IMR-90 (cell line): Measurements from ENCODE around the gene PALLD. TPM values are rescaled to one million over a fixed set of nuclear protein-coding genes. Genes with fewer than 3 reads are reported as not detected.

ENCODE experiments used
- ATAC-seq: fragments of 200-7000 bp; cut with Tn5 transposase; 2 replicates; pipeline ENCODE4 v1.9.1; 2020; ENCODE audit warnings: low read depth, mild to moderate bottlenecking, moderate library complexity
- BruUV-seq: library from RNA; stranded (reverse); fragments of 400-500 nt; replicated peaks from 2 replicates; lab custom pipeline; 2021; lab: Mats Ljungman, UMichigan
- CTCF ChIA-PET: fragments of 300-600 bp; formaldehyde crosslinking; extraction: SDS; loops from one replicate; lab custom pipeline; 2021; ENCODE audit warnings: antibody characterized with exemption; lab: Yijun Ruan, JAX
- POLR2A ChIA-PET: fragments of 300-600 bp; sonication (Branson Sonifier 250); formaldehyde crosslinking; loops from one replicate; lab custom pipeline; 2022; ENCODE audit warnings: antibody characterized with exemption; ENCODE audit not compliant: unreplicated experiment; lab: Charles Lee
- DNase-seq: peaks from one replicate; pipeline ENCODE4 v3.0.0; 2013
- H2AFZ ChIP-seq: replicated peaks from 2 replicates; pipeline ENCODE3; 2013; ENCODE audit warnings: low read length, mild to moderate bottlenecking; ENCODE audit not compliant: poor library complexity
- H2AK5ac ChIP-seq: 2 replicates; pipeline ENCODE4 v1.6.1; 2013; ENCODE audit warnings: low read depth, low read length, inconsistent platforms
- H2AK9ac ChIP-seq: replicated peaks from 2 replicates; pipeline ENCODE3; 2013; ENCODE audit warnings: mild to moderate bottlenecking, low read depth, low read length, moderate library complexity; ENCODE audit not compliant: poor library complexity
- H2BK120ac ChIP-seq: 2 replicates; pipeline ENCODE4 v1.6.1; 2013; ENCODE audit warnings: low read depth, low read length, inconsistent platforms
- H2BK15ac ChIP-seq: 3 replicates; pipeline ENCODE4 v1.6.1; 2013; ENCODE audit warnings: low read depth, low read length, inconsistent platforms
- H2BK20ac ChIP-seq: 2 replicates; pipeline ENCODE4 v1.6.1; 2013; ENCODE audit warnings: low read depth, mild to moderate bottlenecking, inconsistent platforms, low read length, moderate library complexity
- H2BK5ac ChIP-seq: 2 replicates; pipeline ENCODE4 v1.6.1; 2013; ENCODE audit warnings: mild to moderate bottlenecking, low read depth, low read length, inconsistent platforms; ENCODE audit not compliant: poor library complexity, severe bottlenecking
- H3K14ac ChIP-seq: replicated peaks from 2 replicates; pipeline ENCODE4 v1.6.1; 2013; ENCODE audit warnings: low read depth, low read length, inconsistent platforms
- H3K18ac ChIP-seq: 2 replicates; pipeline ENCODE4 v1.6.1; 2013; ENCODE audit warnings: low read depth, low read length, control low read depth
- H3K23ac ChIP-seq: 2 replicates; pipeline ENCODE4 v1.6.1; 2013; ENCODE audit warnings: low read depth, low read length, inconsistent platforms
- H3K27ac ChIP-seq: 2 replicates; pipeline ENCODE4 v1.5.1; 2013; ENCODE audit warnings: mild to moderate bottlenecking, control low read depth, low read length; ENCODE audit not compliant: insufficient read depth
- H3K27me3 ChIP-seq: 2 replicates; pipeline ENCODE4 v1.6.1; 2013; ENCODE audit warnings: low read length; ENCODE audit not compliant: control insufficient read depth, insufficient read depth
- H3K36me3 ChIP-seq: 2 replicates; pipeline ENCODE4 v1.6.1; 2013; ENCODE audit warnings: low read length, mixed read lengths; ENCODE audit not compliant: control insufficient read depth, insufficient read depth
- H3K4ac ChIP-seq: 2 replicates; pipeline ENCODE4 v1.6.1; 2013; ENCODE audit warnings: low read depth, low read length, inconsistent platforms
- H3K4me1 ChIP-seq: 2 replicates; pipeline ENCODE4 v1.6.1; 2013; ENCODE audit warnings: low read length, mixed read lengths; ENCODE audit not compliant: control insufficient read depth, insufficient read depth
- H3K4me2 ChIP-seq: 2 replicates; pipeline ENCODE4 v1.6.1; 2013; ENCODE audit warnings: low read depth, mild to moderate bottlenecking, control low read depth, low read length, moderate library complexity
- H3K4me3 ChIP-seq: 2 replicates; pipeline ENCODE4 v1.5.1; 2013; ENCODE audit warnings: low read depth, mild to moderate bottlenecking, control low read depth, low read length, moderate library complexity; ENCODE audit not compliant: insufficient read depth
- H3K56ac ChIP-seq: 2 replicates; pipeline ENCODE4 v1.6.1; 2013; ENCODE audit warnings: low read length, inconsistent platforms; ENCODE audit not compliant: insufficient read depth; ENCODE audit errors: extremely low read depth
- H3K79me1 ChIP-seq, 2 experiments: 2 replicates each; pipeline ENCODE4 v1.6.1; 2013; ENCODE audit warnings: low read length in 2 of 2, inconsistent platforms in 1 of 2, low read depth in 1 of 2
- H3K9ac ChIP-seq: 2 replicates; pipeline ENCODE4 v1.6.1; 2013; ENCODE audit warnings: low read depth, low read length, control low read depth
- H3K9me1 ChIP-seq: 2 replicates; pipeline ENCODE4 v1.6.1; 2013; ENCODE audit warnings: low read length, inconsistent platforms; ENCODE audit not compliant: insufficient read depth
- H3K9me3 ChIP-seq: 2 replicates; pipeline ENCODE4 v1.6.1; 2013; ENCODE audit warnings: low read length; ENCODE audit not compliant: control insufficient read depth, insufficient read depth
- H4K20me1 ChIP-seq: 2 replicates; pipeline ENCODE4 v1.6.1; 2013; ENCODE audit warnings: low read length, inconsistent platforms; ENCODE audit not compliant: insufficient read depth
- H4K5ac ChIP-seq: 2 replicates; pipeline ENCODE4 v1.6.1; 2013; ENCODE audit warnings: mild to moderate bottlenecking, low read depth, low read length, control low read depth
- H4K8ac ChIP-seq, 2 experiments: 2 replicates each; pipeline ENCODE4 v1.6.1; 2013; ENCODE audit warnings: low read depth in 2 of 2, low read length in 2 of 2, control low read depth in 1 of 2, inconsistent platforms in 1 of 2
- H4K91ac ChIP-seq: 2 replicates; pipeline ENCODE4 v1.6.1; 2013; ENCODE audit warnings: low read depth, low read length, inconsistent platforms; ENCODE audit not compliant: insufficient read depth
- BHLHE40 ChIP-seq: fragments of 150-350 bp; IDR thresholded peaks from 2 replicates; pipeline ENCODE4 v1.6.1; 2016; ENCODE audit warnings: mild to moderate bottlenecking, low read depth, low read length
- CEBPB ChIP-seq: IDR thresholded peaks from 2 replicates; pipeline ENCODE4 v1.6.1; 2012; ENCODE audit warnings: low read depth, low read length, improper control_type of control experiment
- CHD1 ChIP-seq: IDR thresholded peaks from 2 replicates; pipeline ENCODE4 v1.6.1; 2012; ENCODE audit warnings: low read depth, low read length, improper control_type of control experiment
- CTCF ChIP-seq: conservative IDR thresholded peaks from 2 replicates; pipeline ENCODE4 v1.5.1; 2012; ENCODE audit warnings: mild to moderate bottlenecking, low read depth, low read length, improper control_type of control experiment
- FOS ChIP-seq: fragments of 150-350 bp; IDR thresholded peaks from 2 replicates; pipeline ENCODE4 v1.6.1; 2016; ENCODE audit warnings: low read depth, low read length
- MAFK ChIP-seq: IDR thresholded peaks from 2 replicates; pipeline ENCODE4 v1.6.1; 2012; ENCODE audit warnings: low read depth, low read length, improper control_type of control experiment
- MAZ ChIP-seq: IDR thresholded peaks from 2 replicates; pipeline ENCODE4 v1.6.1; 2012; ENCODE audit warnings: low read depth, mild to moderate bottlenecking, low read length, improper control_type of control experiment, moderate library complexity, borderline replicate concordance
- MXI1 ChIP-seq: IDR thresholded peaks from 2 replicates; pipeline ENCODE4 v1.6.1; 2012; ENCODE audit warnings: low read depth, mild to moderate bottlenecking, low read length, moderate library complexity, borderline replicate concordance
- NFE2L2 ChIP-seq: fragments of 150-350 bp; IDR thresholded peaks from 2 replicates; pipeline ENCODE4 v1.6.1; 2016; ENCODE audit warnings: low read depth, mild to moderate bottlenecking, low read length
- POLR2A ChIP-seq: IDR thresholded peaks from 2 replicates; pipeline ENCODE4 v1.6.1; 2012; ENCODE audit warnings: mild to moderate bottlenecking, low read depth, low read length
- RAD21 ChIP-seq: IDR thresholded peaks from 2 replicates; pipeline ENCODE4 v1.6.1; 2012; ENCODE audit warnings: low read length, improper control_type of control experiment
- RCOR1 ChIP-seq: IDR thresholded peaks from 2 replicates; pipeline ENCODE4 v1.6.1; 2012; ENCODE audit warnings: mild to moderate bottlenecking, low read length, improper control_type of control experiment; ENCODE audit not compliant: insufficient replicate concordance
- RFX5 ChIP-seq: IDR thresholded peaks from 2 replicates; pipeline ENCODE4 v1.8.0; 2012; ENCODE audit warnings: low read depth, mild to moderate bottlenecking, low read length, moderate library complexity
- SMC3 ChIP-seq: fragments of 150-350 bp; IDR thresholded peaks from 2 replicates; pipeline ENCODE4 v1.6.1; 2016; ENCODE audit warnings: low read depth, mild to moderate bottlenecking, antibody characterized with exemption, low read length, moderate library complexity
- WGBS, 2 experiments: methylation state at CpG; one replicate each; pipeline versions ENCODE4 v1.1.5 to v1.1.7; 2013; ENCODE audit warnings: missing lambda C conversion rate in 2 of 2; ENCODE audit not compliant: insufficient read length in 1 of 2; ENCODE audit errors: extremely low coverage in 2 of 2; 5-methylcytosine and 5-hydroxymethylcytosine counted together
- dilution Hi-C: fragments of 300-500 bp; cut with HindIII; formaldehyde crosslinking; loops from one replicate; pipeline ENCODE4 v1.14.3; 2018; ENCODE audit warnings: low sequenced_read_pairs; ENCODE audit not compliant: unreplicated experiment
- in situ Hi-C: fragments of 300-500 bp; cut with MboI; formaldehyde crosslinking; loops from 3 replicates; pipeline ENCODE4 v1.14.3; 2019; ENCODE audit warnings: low sequenced_read_pairs, inconsistent platforms, mixed read lengths
- intact Hi-C: fragments of 100-400 bp; cut with micrococcal nuclease; formaldehyde crosslinking; loops from 2 replicates; pipeline ENCODE4 v1.10.0; 2022
- polyA plus RNA-seq, 3 experiments: library from polyadenylated mRNA; depleted of rRNA; stranded (reverse); fragments of >200 nt; gene quantifications; 2 replicates each; pipeline ENCODE4 v1.2.3, GENCODE V29; 2012; ENCODE audit warnings: low replicate concordance in 1 of 3
- total RNA-seq: library from RNA; depleted of rRNA; stranded (reverse); fragments of >200 nt; gene quantifications from 2 replicates; pipeline ENCODE4 v1.2.3, GENCODE V29; 2012
- TF ChIP-seq, protein P1 (sequence below): fragments of 150-350 bp; IDR thresholded peaks from 2 replicates; pipeline ENCODE4 v1.6.1; 2017; ENCODE audit warnings: mild to moderate bottlenecking, antibody characterized with exemption, low read length, low read depth
- TF ChIP-seq, protein P2 (sequence below): fragments of 150-350 bp; IDR thresholded peaks from 2 replicates; pipeline ENCODE4 v1.6.1; 2016; ENCODE audit warnings: low read depth, mild to moderate bottlenecking, low read length, moderate library complexity, borderline replicate concordance

The PALLD gene
- total and polyA plus RNA-seq, 2 of the 4 experiments (the other 2 are of a cell fraction) = 91.0 to 91.9 TPM

- ChIA-PET CTCF (interaction anchor here (0.5 kb wide), 1 partner anchor 92 kb away, joined by 3 read pairs; no protein-coding TSS in a partner anchor), POLR2A (no interaction called here)
- H2AK5ac ChIP-seq = no peak overlapping the region
- TF ChIP-seq BHLHE40 (no peak), FOS (no peak), MAZ (no peak), POLR2A (no peak), NFE2L2 (no peak), SMC3 (no peak), MXI1 (no peak), CEBPB (no peak), MAFK (no peak), CHD1 (no peak), RFX5 (no peak), CTCF (no peak), RAD21 (no peak), RCOR1 (no peak)
- TF ChIP-seq, protein P1, sequence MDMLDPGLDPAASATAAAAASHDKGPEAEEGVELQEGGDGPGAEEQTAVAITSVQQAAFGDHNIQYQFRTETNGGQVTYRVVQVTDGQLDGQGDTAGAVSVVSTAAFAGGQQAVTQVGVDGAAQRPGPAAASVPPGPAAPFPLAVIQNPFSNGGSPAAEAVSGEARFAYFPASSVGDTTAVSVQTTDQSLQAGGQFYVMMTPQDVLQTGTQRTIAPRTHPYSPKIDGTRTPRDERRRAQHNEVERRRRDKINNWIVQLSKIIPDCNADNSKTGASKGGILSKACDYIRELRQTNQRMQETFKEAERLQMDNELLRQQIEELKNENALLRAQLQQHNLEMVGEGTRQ = no peak
- TF ChIP-seq, protein P2, sequence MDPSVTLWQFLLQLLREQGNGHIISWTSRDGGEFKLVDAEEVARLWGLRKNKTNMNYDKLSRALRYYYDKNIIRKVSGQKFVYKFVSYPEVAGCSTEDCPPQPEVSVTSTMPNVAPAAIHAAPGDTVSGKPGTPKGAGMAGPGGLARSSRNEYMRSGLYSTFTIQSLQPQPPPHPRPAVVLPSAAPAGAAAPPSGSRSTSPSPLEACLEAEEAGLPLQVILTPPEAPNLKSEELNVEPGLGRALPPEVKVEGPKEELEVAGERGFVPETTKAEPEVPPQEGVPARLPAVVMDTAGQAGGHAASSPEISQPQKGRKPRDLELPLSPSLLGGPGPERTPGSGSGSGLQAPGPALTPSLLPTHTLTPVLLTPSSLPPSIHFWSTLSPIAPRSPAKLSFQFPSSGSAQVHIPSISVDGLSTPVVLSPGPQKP = no peak
- peaks cover 44% of the 10 kb centered on the region for H3K36me3 ChIP-seq
- H2AFZ ChIP-seq = no peak overlapping the region
- ATAC-seq (no peak), DNase-seq (no peak)
- H2BK20ac ChIP-seq = no peak overlapping the region
- no peak overlapping the region for H3K56ac ChIP-seq
- peaks cover 5% of the 10 kb centered on the region; the same call in 1 of the 2 replicates for H3K9me3 ChIP-seq
- no peak overlapping the region for H3K4me3 ChIP-seq
- H3K9me1 ChIP-seq = no peaks in the 10 kb centered on the region
- no peaks in the 10 kb centered on the region for H3K27me3 ChIP-seq
- H3K79me1 ChIP-seq = peaks cover 14 to 18% of the 10 kb centered on the region in 2 experiments
- no peak overlapping the region for H2AK9ac ChIP-seq
- no peak overlapping the region for H3K23ac ChIP-seq
- peaks cover 2% of the 10 kb centered on the region; the same call in 1 of the 2 replicates for H3K4me1 ChIP-seq
- H3K18ac ChIP-seq = no peak overlapping the region
- no peak overlapping the region for H3K9ac ChIP-seq
- H4K5ac ChIP-seq = no peak overlapping the region
- WGBS, 2 experiments = no CpG with 5 or more reads among the region's 5 CpGs
- H2BK5ac ChIP-seq = no peak overlapping the region
- H2BK15ac ChIP-seq = no peak overlapping the region
- no peak overlapping the region for H3K27ac ChIP-seq
- no peak overlapping the region for H3K4ac ChIP-seq
- H2BK120ac ChIP-seq = no peak overlapping the region
- no TSS peak for BruUV-seq
- dilution Hi-C loops = no loop called here
- intact Hi-C loops = no loop called here
- H4K20me1 ChIP-seq = peaks cover 3% of the 10 kb centered on the region; the same call in 1 of the 2 replicates
- no peak overlapping the region for H4K91ac ChIP-seq
- no peak overlapping the region for H3K4me2 ChIP-seq
- H3K14ac ChIP-seq = no peak overlapping the region
- in situ Hi-C loops = no loop called here
- no peak overlapping the region for H4K8ac ChIP-seq
Observed at GRCh38 chr4:168925789-168926490, 429.1 kb downstream of the PALLD start.
